Natural killer cell treated with Interleukin-12 subunit alpha and Interleukin-12 subunit beta and Interleukin-15 and Interleukin-18, amount 100 ng/mL, for 72 hours (primary cell): ENCODE results near the gene PTS. TPM values are rescaled to one million over a fixed set of nuclear protein-coding genes. Genes with fewer than 3 reads are reported as not detected.

Source experiments
- ATAC-seq, 2 donors: fragments of 150-1000 bp; cut with Tn5 transposase in 1 of 2; sonication (Bioruptor Pico), chemical (Tn5 transposase) in 1 of 2; 2 replicates each; pipeline ENCODE4 v1.10.0; 2021
- DNase-seq: peaks from one replicate; pipeline ENCODE4 v3.0.0; 2022; ENCODE audit warnings: low spot score
- H3K27ac Mint-ChIP-seq, 2 donors: 1 replicate in 1 of 2; 2 replicates in 1 of 2; pipeline ENCODE4 v1.8.0; 2022; ENCODE audit warnings: mixed read lengths in 2 of 2, mild to moderate bottlenecking in 1 of 2, moderate library complexity in 1 of 2
- H3K27me3 Mint-ChIP-seq, 2 donors: 1 replicate in 1 of 2; 2 replicates in 1 of 2; pipeline ENCODE4 v1.8.0; 2022; ENCODE audit warnings: mixed read lengths in 2 of 2
- H3K36me3 Mint-ChIP-seq: one replicate; pipeline ENCODE4 v1.8.0; 2022; ENCODE audit warnings: mixed read lengths
- H3K4me1 Mint-ChIP-seq, 2 donors: 1 replicate in 1 of 2; 2 replicates in 1 of 2; pipeline ENCODE4 v1.8.0; 2022; ENCODE audit warnings: low read depth in 2 of 2, mixed read lengths in 2 of 2, mild to moderate bottlenecking in 1 of 2
- H3K4me3 Mint-ChIP-seq: one replicate; pipeline ENCODE4 v1.8.0; 2022; ENCODE audit warnings: mixed read lengths
- H3K9me3 Mint-ChIP-seq: 2 replicates; pipeline ENCODE4 v1.8.0; 2022; ENCODE audit warnings: mixed read lengths
- total RNA-seq, 2 donors: library from RNA; stranded (reverse); gene quantifications; one replicate each; pipeline ENCODE4 v1.2.3, GENCODE V29; 2022

The PTS gene
- total RNA-seq, 2 donors from 2014 or later = 36.2 to 36.8 TPM

DNA sequence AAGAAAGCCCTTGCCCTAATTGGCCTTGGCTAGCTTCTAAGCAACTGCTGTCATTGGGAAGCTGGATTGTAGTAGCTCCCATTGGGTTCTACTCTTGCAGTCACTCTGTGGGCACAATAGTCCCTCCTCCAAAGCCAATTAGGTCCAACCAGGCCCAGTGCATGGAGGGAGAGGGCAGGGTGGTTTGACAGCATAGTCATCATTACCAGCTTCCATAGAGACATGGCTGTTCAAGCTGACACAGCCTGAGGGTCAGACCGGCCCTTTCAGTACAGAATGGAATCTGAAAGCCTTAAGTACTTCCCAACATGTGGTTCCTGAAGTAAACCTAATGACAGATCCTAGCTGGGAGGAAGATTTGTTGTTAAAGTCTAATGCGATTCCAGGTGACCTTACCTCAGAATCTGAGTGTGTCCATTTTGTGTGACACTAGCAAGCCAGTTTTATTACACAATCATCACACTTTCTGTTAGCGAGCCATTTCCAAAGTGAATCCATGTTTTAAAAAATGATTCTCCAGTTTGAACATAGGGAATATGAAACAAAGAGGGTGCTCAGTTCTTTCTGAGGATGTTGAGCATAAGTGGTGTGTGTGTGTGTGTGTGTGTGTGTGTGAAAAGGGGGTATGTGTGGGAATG lies 27.5 kb downstream of the PTS start:
- Mint-ChIP-seq H3K36me3 (no peaks in the 10 kb centered on the region), H3K4me1 (no peaks in the 10 kb centered on the region), H3K27me3 (no peaks in the 10 kb centered on the region), H3K9me3 (no peaks in the 10 kb centered on the region), H3K27ac (no peak overlapping the region), H3K4me3 (no peak overlapping the region)
- DNase-seq (no peak), ATAC-seq (no peak)

DNA sequence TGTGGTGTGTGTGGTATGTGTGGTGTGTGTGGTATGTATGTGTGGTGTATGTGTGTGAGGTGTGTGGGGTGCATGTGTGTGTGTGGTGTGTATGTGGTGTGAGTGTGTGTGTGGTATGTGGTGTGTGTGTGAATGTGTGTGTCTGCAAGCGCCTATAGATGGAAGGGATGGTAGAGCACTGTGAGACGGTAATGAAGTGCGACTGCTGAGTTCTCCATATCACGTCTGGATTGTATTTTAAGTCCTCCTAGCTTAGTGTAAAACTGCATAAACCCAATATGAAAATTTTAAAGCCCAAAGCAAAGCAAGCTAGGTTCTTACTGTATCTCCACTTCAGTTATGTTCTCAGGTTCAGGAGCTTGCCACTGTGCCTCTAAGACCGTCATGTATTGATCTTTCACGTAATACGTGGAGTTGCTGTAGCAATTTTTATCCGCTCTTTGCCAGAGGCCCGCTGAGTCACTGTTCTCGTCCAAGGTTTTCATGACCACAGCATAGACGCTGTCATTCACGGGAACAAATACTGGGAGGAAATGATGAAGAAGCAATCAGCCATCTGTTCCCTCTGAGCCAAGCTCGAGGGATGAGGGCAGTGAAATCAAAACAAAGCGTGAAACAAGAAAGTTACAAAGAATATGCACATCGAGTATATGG lies 29.0 kb downstream of the PTS start:
- H3K4me1 Mint-ChIP-seq = no peaks in the 10 kb centered on the region
- DNase-seq = no peak
- no peak overlapping the region for H3K27ac Mint-ChIP-seq
- no peaks in the 10 kb centered on the region for H3K36me3 Mint-ChIP-seq
- H3K27me3 Mint-ChIP-seq = no peaks in the 10 kb centered on the region
- H3K4me3 Mint-ChIP-seq = no peak overlapping the region
- peak in 1 of 2 donors; percentile 21 for ATAC-seq
- no peaks in the 10 kb centered on the region for H3K9me3 Mint-ChIP-seq

DNA sequence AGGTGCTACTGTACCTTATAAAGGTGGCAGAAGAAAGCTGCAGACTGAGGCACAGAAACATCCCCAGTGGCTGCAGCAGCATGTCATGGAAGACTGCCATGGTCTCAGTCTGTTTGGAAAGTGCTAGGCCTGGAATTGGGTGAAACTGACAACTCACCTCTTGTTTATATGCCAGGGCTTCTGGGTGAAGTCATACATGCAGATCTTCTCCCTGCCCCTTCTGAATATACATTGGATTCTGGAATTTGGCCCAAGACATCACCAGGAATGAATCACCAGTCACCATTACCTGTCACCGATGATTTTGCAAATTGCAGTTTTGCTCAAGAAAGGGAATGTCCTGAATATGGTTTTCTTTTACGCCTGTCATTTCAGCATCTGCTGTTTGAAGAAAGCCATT lies 34.3 kb downstream of the PTS start, which contains the start of gene PLET1:
TSS of gene PLET1 (minus strand) at position 371 of the 400 bp plus-strand sequence. CDS start at position 100, 271 bp downstream.
- Mint-ChIP-seq H3K9me3 (no peaks in the 10 kb centered on the region), H3K36me3 (no peaks in the 10 kb centered on the region), H3K27ac (no peak within 1 kb of the TSS), H3K4me3 (no peak within 1 kb of the TSS), H3K4me1 (no peaks in the 10 kb centered on the region), H3K27me3 (no peaks in the 10 kb centered on the region)
- ATAC-seq = no peak
- DNase-seq = no peak

GRCh38 chr11:112265659-112266409 lies 39.6 kb downstream of the PTS start:
- DNase-seq = no peak
- H3K36me3 Mint-ChIP-seq = no peaks in the 10 kb centered on the region
- H3K4me1 Mint-ChIP-seq = no peaks in the 10 kb centered on the region
- no peak for ATAC-seq
- H3K4me3 Mint-ChIP-seq = no peak overlapping the region
- no peaks in the 10 kb centered on the region for H3K9me3 Mint-ChIP-seq
- no peak overlapping the region for H3K27ac Mint-ChIP-seq
- no peaks in the 10 kb centered on the region for H3K27me3 Mint-ChIP-seq

GRCh38 chr11:112266410-112266778 lies 40.2 kb downstream of the PTS start:
- Mint-ChIP-seq H3K4me3 (no peak overlapping the region), H3K36me3 (no peaks in the 10 kb centered on the region), H3K27ac (no peak overlapping the region), H3K27me3 (no peaks in the 10 kb centered on the region), H3K4me1 (no peaks in the 10 kb centered on the region), H3K9me3 (no peaks in the 10 kb centered on the region)
- ATAC-seq (no peak), DNase-seq (no peak)

DNA sequence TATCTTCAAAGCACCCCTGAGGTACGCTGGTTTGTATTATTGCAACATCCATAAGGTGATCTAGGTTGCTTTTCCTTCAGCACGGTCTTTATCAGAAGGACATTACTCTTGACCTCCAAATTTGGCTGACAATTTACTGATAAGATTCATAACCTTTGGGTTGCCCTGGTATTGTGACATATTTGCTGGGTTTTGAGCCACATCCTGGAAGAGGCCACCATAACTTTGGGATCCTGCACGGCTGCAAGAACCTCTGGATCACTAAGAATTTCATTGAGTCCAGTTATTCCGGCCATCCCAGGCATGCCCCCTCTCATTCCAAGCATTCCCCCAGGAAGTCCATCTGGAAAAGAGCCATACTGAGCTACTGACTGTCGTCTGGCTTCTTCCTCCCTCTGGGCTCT lies 41.0 kb downstream of the PTS start:
- ATAC-seq (no peak), DNase-seq (no peak)
- Mint-ChIP-seq H3K9me3 (no peaks in the 10 kb centered on the region), H3K27me3 (no peaks in the 10 kb centered on the region), H3K27ac (no peak overlapping the region), H3K4me3 (no peak overlapping the region), H3K4me1 (no peaks in the 10 kb centered on the region), H3K36me3 (no peaks in the 10 kb centered on the region)

DNA sequence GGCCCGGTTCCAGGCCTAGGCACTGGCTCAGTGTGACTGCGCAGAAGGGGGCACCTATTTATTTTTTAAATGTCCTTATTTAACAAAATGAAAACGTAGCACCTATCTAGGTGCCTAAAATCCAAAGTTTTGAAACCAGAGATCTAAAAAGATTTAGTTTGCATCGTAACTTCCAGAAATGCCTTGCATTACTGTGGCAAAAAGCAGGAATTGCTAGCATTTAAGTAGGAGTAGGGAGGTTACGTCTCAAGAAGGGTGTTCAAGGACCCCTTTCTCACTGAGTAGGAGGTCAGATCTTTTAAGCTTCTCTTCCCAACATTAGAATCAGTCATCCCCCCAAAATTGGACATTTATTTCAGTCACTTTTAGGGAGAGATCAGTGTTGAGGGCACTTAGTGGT lies 42.2 kb downstream of the PTS start:
- DNase-seq = no peak
- ATAC-seq = no peak
- Mint-ChIP-seq H3K27ac (no peak overlapping the region), H3K4me3 (no peak overlapping the region), H3K9me3 (no peaks in the 10 kb centered on the region), H3K36me3 (no peaks in the 10 kb centered on the region), H3K4me1 (no peaks in the 10 kb centered on the region), H3K27me3 (no peaks in the 10 kb centered on the region)

DNA sequence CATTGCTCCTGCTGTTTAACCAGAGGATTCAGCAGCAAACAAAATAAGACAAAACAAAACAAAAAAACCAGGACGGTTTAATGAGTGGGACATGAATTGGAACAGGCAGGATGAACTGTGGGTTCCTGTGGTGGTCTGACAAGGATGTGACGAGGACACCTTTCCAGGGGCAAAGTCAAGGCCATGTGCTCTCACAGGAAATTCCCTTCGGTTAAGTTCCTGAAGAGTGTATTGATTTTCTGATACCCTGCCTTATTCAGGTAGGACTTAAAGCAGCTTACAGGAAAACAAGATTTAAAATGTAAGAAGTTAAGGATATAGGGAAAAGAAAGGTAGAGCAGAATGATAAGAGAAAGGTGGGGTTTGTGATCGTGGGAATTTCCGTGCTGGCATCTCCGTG lies 42.9 kb downstream of the PTS start:
- H3K27ac Mint-ChIP-seq = no peak overlapping the region
- H3K4me1 Mint-ChIP-seq = no peaks in the 10 kb centered on the region
- no peaks in the 10 kb centered on the region for H3K36me3 Mint-ChIP-seq
- H3K9me3 Mint-ChIP-seq = no peaks in the 10 kb centered on the region
- no peaks in the 10 kb centered on the region for H3K27me3 Mint-ChIP-seq
- H3K4me3 Mint-ChIP-seq = no peak overlapping the region
- ATAC-seq (no peak), DNase-seq (no peak)

GRCh38 chr11:112270551-112271180 lies 44.4 kb downstream of the PTS start:
- no peak for DNase-seq
- Mint-ChIP-seq H3K4me3 (no peak overlapping the region), H3K27ac (no peak overlapping the region), H3K9me3 (no peaks in the 10 kb centered on the region), H3K27me3 (no peaks in the 10 kb centered on the region), H3K36me3 (no peaks in the 10 kb centered on the region), H3K4me1 (no peaks in the 10 kb centered on the region)
- no peak for ATAC-seq

GRCh38 chr11:112271242-112271641 lies 45.0 kb downstream of the PTS start:
- Mint-ChIP-seq H3K27me3 (no peaks in the 10 kb centered on the region), H3K4me1 (no peaks in the 10 kb centered on the region), H3K4me3 (no peak overlapping the region), H3K36me3 (no peaks in the 10 kb centered on the region), H3K9me3 (no peaks in the 10 kb centered on the region), H3K27ac (no peak overlapping the region)
- DNase-seq (no peak), ATAC-seq (no peak)

DNA sequence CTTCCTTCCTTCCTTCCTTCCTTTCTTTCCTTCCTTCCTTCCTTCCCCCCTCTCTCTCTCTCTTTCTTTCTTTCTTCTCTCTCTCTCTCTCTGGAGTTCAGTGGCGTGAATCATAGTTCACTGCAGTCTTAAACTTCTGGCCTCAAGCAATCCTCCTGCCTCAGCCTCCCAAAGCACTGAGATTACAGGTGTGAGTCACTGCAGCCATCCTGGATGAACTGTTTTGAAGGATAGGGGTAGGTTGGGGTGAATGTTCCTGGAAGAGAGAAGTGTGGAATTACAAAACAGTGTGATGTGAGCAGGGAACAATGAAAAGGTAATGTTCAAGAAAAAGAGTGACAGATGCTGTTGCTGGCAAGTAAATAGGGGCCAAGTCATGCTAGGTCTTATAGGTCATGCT lies 46.8 kb downstream of the PTS start:
- Mint-ChIP-seq H3K9me3 (no peaks in the 10 kb centered on the region), H3K27ac (no peak overlapping the region), H3K4me3 (no peak overlapping the region), H3K36me3 (no peaks in the 10 kb centered on the region), H3K4me1 (no peaks in the 10 kb centered on the region), H3K27me3 (no peaks in the 10 kb centered on the region)
- ATAC-seq = no peak
- DNase-seq = no peak

DNA sequence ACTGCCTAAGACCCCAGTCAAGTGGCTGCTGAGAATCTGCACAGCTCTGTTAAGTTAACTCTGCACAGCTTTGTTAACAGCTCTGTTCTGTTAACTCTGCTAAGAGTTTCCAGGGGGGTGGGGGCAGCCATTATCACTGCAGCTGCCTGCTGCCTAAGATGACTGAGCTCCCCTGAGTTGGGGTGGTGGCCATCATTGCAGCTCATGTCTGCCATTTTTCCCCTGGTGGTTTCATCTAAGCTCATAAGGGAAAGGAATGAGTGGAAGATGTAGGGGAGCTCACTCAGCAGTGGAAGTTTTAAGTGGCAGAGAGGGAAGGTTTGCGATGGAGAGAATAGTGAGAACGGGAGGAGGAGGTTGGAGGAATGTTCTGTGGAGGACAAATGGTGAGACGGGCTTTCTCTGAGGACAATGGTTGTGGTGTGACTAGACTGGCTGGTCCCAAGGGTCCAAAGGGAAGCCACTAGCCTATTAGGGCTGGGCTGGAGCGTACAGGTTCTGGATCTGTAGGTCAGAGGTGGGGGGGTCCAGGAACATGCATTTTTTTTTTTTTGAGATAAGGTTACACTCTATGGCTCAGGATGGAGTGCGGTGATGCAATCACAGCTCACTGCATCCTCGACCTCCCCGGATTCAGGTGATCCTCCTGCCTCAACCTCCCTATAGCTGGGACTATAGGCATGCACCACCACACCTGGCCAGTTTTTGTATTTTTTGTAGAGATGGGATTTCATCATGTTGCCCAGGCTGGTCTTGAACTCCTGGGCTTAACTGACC lies 48.0 kb downstream of the PTS start:
- Mint-ChIP-seq H3K36me3 (no peaks in the 10 kb centered on the region), H3K4me1 (no peaks in the 10 kb centered on the region), H3K9me3 (no peaks in the 10 kb centered on the region), H3K27ac (no peak overlapping the region), H3K4me3 (no peak overlapping the region), H3K27me3 (no peaks in the 10 kb centered on the region)
- DNase-seq = no peak
- no peak for ATAC-seq

GRCh38 chr11:112277029-112277428 lies 50.8 kb downstream of the PTS start:
- H3K4me1 Mint-ChIP-seq = peaks cover 7 to 12% of the 10 kb centered on the region in 2 donors
- no peaks in the 10 kb centered on the region for H3K36me3 Mint-ChIP-seq
- no peak for ATAC-seq
- H3K27ac Mint-ChIP-seq = no peak overlapping the region
- no peak for DNase-seq
- no peaks in the 10 kb centered on the region for H3K27me3 Mint-ChIP-seq
- no peak overlapping the region for H3K4me3 Mint-ChIP-seq
- no peaks in the 10 kb centered on the region for H3K9me3 Mint-ChIP-seq
